ENCODE measurements around the gene JCHAIN.
"Not testable (repeated sequence)": the region's sequence is repeated elsewhere in the genome, so short reads cannot be mapped to it uniquely, and the experiment has no call there.

The JCHAIN gene

GRCh38 chr4:70666369-70666768 is at the start of gene JCHAIN:
TSS of gene JCHAIN (minus strand) at chr4:70666508. CDS start at chr4:70666490, 18 bp downstream.
- peak; percentile 25 for DNase-seq (ENCODE audit: low spot score)

GRCh38 chr4:70715097-70715496 is 48.8 kb upstream of the JCHAIN start:
- DNase-seq (ENCODE audit: low spot score), result no peak

- DNase-seq (ENCODE audit: low spot score), result no peak
Measured at GRCh38 chr4:70714079-70714887, 48.0 kb upstream of the JCHAIN start.

GRCh38 chr4:70713453-70714078 is 47.3 kb upstream of the JCHAIN start:
- no peak for DNase-seq (ENCODE audit: low spot score)

- DNase-seq (ENCODE audit: low spot score), result no peak
Measured at GRCh38 chr4:70712604-70713452, 46.5 kb upstream of the JCHAIN start.

GRCh38 chr4:70712150-70712549 is 45.8 kb upstream of the JCHAIN start:
- DNase-seq (ENCODE audit: low spot score), result no peak

GRCh38 chr4:70711599-70711998 is 45.3 kb upstream of the JCHAIN start:
- no peak for DNase-seq (ENCODE audit: low spot score)

GRCh38 chr4:70709611-70710205 is 43.4 kb upstream of the JCHAIN start:
- no peak for DNase-seq (ENCODE audit: low spot score)

- DNase-seq (ENCODE audit: low spot score), result no peak
Measured at GRCh38 chr4:70706516-70706915, 40.2 kb upstream of the JCHAIN start.

GRCh38 chr4:70706044-70706461 is 39.7 kb upstream of the JCHAIN start:
- peak; percentile 6 for DNase-seq (ENCODE audit: low spot score)

- DNase-seq (ENCODE audit: low spot score), result peak; percentile 66
Measured at GRCh38 chr4:70705183-70706043, 39.1 kb upstream of the JCHAIN start.

- DNase-seq (ENCODE audit: low spot score), result peak; percentile 7
Measured at GRCh38 chr4:70704931-70705182, 38.5 kb upstream of the JCHAIN start.

- peak; percentile 70 for DNase-seq (ENCODE audit: low spot score)
Measured at GRCh38 chr4:70704215-70704930, 38.1 kb upstream of the JCHAIN start.

GRCh38 chr4:70703619-70704214 is 37.4 kb upstream of the JCHAIN start:
- peak; percentile 21 for DNase-seq (ENCODE audit: low spot score)

GRCh38 chr4:70702592-70702991 is 36.3 kb upstream of the JCHAIN start:
- not testable (repeated sequence) for DNase-seq (ENCODE audit: low spot score)

- no peak for DNase-seq (ENCODE audit: low spot score)
Measured at GRCh38 chr4:70701271-70701670, 35.0 kb upstream of the JCHAIN start.

- DNase-seq (ENCODE audit: low spot score), result no peak
Measured at GRCh38 chr4:70700712-70701111, 34.4 kb upstream of the JCHAIN start.

- DNase-seq (ENCODE audit: low spot score), result not testable (repeated sequence)
Measured at GRCh38 chr4:70698435-70698834, 32.1 kb upstream of the JCHAIN start.

- DNase-seq (ENCODE audit: low spot score), result not testable (repeated sequence)
Measured at GRCh38 chr4:70694633-70695032, 28.3 kb upstream of the JCHAIN start.

- no peak for DNase-seq (ENCODE audit: low spot score)
Measured at GRCh38 chr4:70691661-70692060, 25.4 kb upstream of the JCHAIN start.

Measured in AG08395 (cell line).